H1 (cell line): ENCODE results near the gene PLCXD1. TPM values are rescaled to one million over a fixed set of nuclear protein-coding genes. Genes with fewer than 3 reads are reported as not detected.

Source experiments
- CTCF ChIA-PET: fragments of 300-600 bp; sonication (Branson Sonifier 250); formaldehyde crosslinking; loops from one replicate; lab custom pipeline; 2021; ENCODE audit not compliant: partially characterized antibody; lab: Charles Lee
- POLR2A ChIA-PET: fragments of 300-600 bp; sonication (Branson Sonifier 250); formaldehyde crosslinking; loops from one replicate; lab custom pipeline; 2021; ENCODE audit warnings: inconsistent platforms; ENCODE audit not compliant: partially characterized antibody; lab: Charles Lee
- DNase-seq, 2 experiments: peaks; one replicate each; pipeline versions ENCODE4 v3.0.0 to v3.0.0-alpha.2; 2010 to 2022; ENCODE audit warnings: low spot score in 2 of 2, low read depth in 1 of 2, mixed read lengths in 1 of 2
- FAIRE-seq: peaks from 2 replicates; lab custom pipeline; 2011; peaks lifted over from hg19 to GRCh38; lab: Jason Lieb, UNC
- H2AFZ ChIP-seq: 2 replicates; pipeline ENCODE4 v1.8.1; 2012; ENCODE audit warnings: low read length, inconsistent platforms
- H2AK5ac ChIP-seq: 2 replicates; pipeline ENCODE4 v1.6.1; 2013; ENCODE audit warnings: low read depth, low read length
- H2BK120ac ChIP-seq: replicated peaks from 2 replicates; pipeline ENCODE3; 2013; ENCODE audit warnings: low read depth, low read length, inconsistent platforms
- H2BK12ac ChIP-seq: 2 replicates; pipeline ENCODE4 v1.6.1; 2013; ENCODE audit warnings: low read depth, low read length
- H2BK15ac ChIP-seq: 2 replicates; pipeline ENCODE4 v1.6.1; 2013; ENCODE audit warnings: low read length
- H2BK20ac ChIP-seq: 2 replicates; pipeline ENCODE4 v1.6.1; 2013; ENCODE audit warnings: low read length
- H2BK5ac ChIP-seq: 2 replicates; pipeline ENCODE4 v1.6.1; 2013; ENCODE audit warnings: low read depth, low read length
- H3K14ac ChIP-seq: 2 replicates; pipeline ENCODE4 v1.6.1; 2013; ENCODE audit warnings: inconsistent platforms; ENCODE audit not compliant: insufficient read length
- H3K18ac ChIP-seq: 2 replicates; pipeline ENCODE4 v1.6.1; 2013; ENCODE audit warnings: low read length; ENCODE audit errors: extremely low read depth
- H3K23ac ChIP-seq: 2 replicates; pipeline ENCODE4 v1.6.1; 2013; ENCODE audit warnings: inconsistent platforms; ENCODE audit not compliant: insufficient read length
- H3K23me2 ChIP-seq: 2 replicates; pipeline ENCODE4 v1.6.1; 2013; ENCODE audit warnings: low read depth, low read length
- H3K27ac ChIP-seq: 2 replicates; pipeline ENCODE4 v1.6.1; 2011; ENCODE audit warnings: low read depth, low read length, inconsistent platforms
- H3K27me3 ChIP-seq, 4 experiments: replicated peaks in 1 of 4; 1 replicate in 1 of 4; 2 replicates in 3 of 4; pipeline versions ENCODE4 v1.6.1 to v1.8.1; 2011 to 2013; ENCODE audit warnings: low read length in 3 of 4, mild to moderate bottlenecking in 3 of 4, inconsistent platforms in 2 of 4, mixed read lengths in 2 of 4, moderate library complexity in 1 of 4; ENCODE audit not compliant: control insufficient read depth in 3 of 4, insufficient read depth in 3 of 4; ENCODE audit errors: extremely low read depth in 1 of 4
- H3K36me3 ChIP-seq, 4 experiments: 2 replicates each; pipeline versions ENCODE4 v1.6.1 to v1.8.1; 2011 to 2013; ENCODE audit warnings: mild to moderate bottlenecking in 4 of 4, low read length in 3 of 4, moderate library complexity in 2 of 4, control low read depth in 1 of 4, inconsistent platforms in 1 of 4; ENCODE audit not compliant: insufficient read depth in 4 of 4, control insufficient read depth in 2 of 4
- H3K4ac ChIP-seq: replicated peaks from 2 replicates; pipeline ENCODE3; 2013; ENCODE audit warnings: low read length, low read depth, mixed read lengths, inconsistent platforms; ENCODE audit not compliant: insufficient read length
- H3K4me1 ChIP-seq, 4 experiments: replicated peaks in 1 of 4; 1 replicate in 1 of 4; 2 replicates in 3 of 4; pipeline versions ENCODE4 v1.6.1 to v1.8.1; 2011 to 2013; ENCODE audit warnings: low read length in 3 of 4, inconsistent platforms in 2 of 4, mixed read lengths in 1 of 4; ENCODE audit not compliant: insufficient read depth in 4 of 4, control insufficient read depth in 3 of 4
- H3K4me2 ChIP-seq, 2 experiments: 2 replicates each; pipeline versions ENCODE4 v1.6.1 to v1.8.1; 2011 to 2013; ENCODE audit warnings: low read depth in 2 of 2, low read length in 2 of 2, control low read depth in 1 of 2, inconsistent platforms in 1 of 2, mild to moderate bottlenecking in 1 of 2; ENCODE audit not compliant: insufficient read depth in 1 of 2
- H3K4me3 ChIP-seq, 4 experiments: fragments of 200-600, 300-600 bp in 1 of 4; sonication (generic), shearing (Covaris generic), sonication (Bioruptor Twin) in 1 of 4; 2 replicates each; pipeline versions ENCODE4 v1.5.1 to v1.8.1; 2011 to 2016; ENCODE audit warnings: low read length in 4 of 4, low read depth in 3 of 4, control low read depth in 2 of 4, inconsistent platforms in 2 of 4, mild to moderate bottlenecking in 2 of 4, mixed read lengths in 1 of 4, moderate library complexity in 1 of 4; ENCODE audit not compliant: insufficient read depth in 2 of 4; ENCODE audit errors: extremely low read depth in 1 of 4
- H3K56ac ChIP-seq: replicated peaks from 2 replicates; pipeline ENCODE3; 2013; ENCODE audit warnings: low read depth, mild to moderate bottlenecking, mixed read lengths, low read length, inconsistent platforms; ENCODE audit not compliant: insufficient read length
- H3K79me1 ChIP-seq: 2 replicates; pipeline ENCODE4 v1.6.1; 2013; ENCODE audit warnings: low read depth, low read length, control low read depth
- H3K79me2 ChIP-seq, 2 experiments: 2 replicates each; pipeline versions ENCODE4 v1.6.1 to v1.8.1; 2012 to 2013; ENCODE audit warnings: low read length in 2 of 2, mild to moderate bottlenecking in 2 of 2, inconsistent platforms in 1 of 2; ENCODE audit not compliant: insufficient read depth in 2 of 2, control insufficient read depth in 1 of 2
- H3K9ac ChIP-seq, 4 experiments: replicated peaks in 1 of 4; 1 replicate in 1 of 4; 2 replicates in 3 of 4; pipeline versions ENCODE4 v1.6.1 to v1.8.1; 2011 to 2013; ENCODE audit warnings: low read depth in 3 of 4, low read length in 3 of 4, control low read depth in 2 of 4, mild to moderate bottlenecking in 2 of 4, moderate library complexity in 2 of 4, inconsistent platforms in 1 of 4; ENCODE audit errors: extremely low read depth in 1 of 4
- H3K9me3 ChIP-seq, 2 experiments: 2 replicates each; pipeline versions ENCODE4 v1.6.1 to v1.8.1; 2012 to 2013; ENCODE audit warnings: mild to moderate bottlenecking in 2 of 2, moderate library complexity in 2 of 2, control low read depth in 1 of 2, inconsistent platforms in 1 of 2, low read depth in 1 of 2, low read length in 1 of 2, mixed read lengths in 1 of 2; ENCODE audit not compliant: insufficient read depth in 2 of 2
- H4K20me1 ChIP-seq, 2 experiments: replicated peaks in 1 of 2; 2 replicates each; pipeline versions ENCODE3 to v1.8.1; 2011 to 2013; ENCODE audit warnings: inconsistent platforms in 2 of 2, low read length in 2 of 2, mild to moderate bottlenecking in 1 of 2; ENCODE audit not compliant: insufficient read depth in 2 of 2, control insufficient read depth in 1 of 2
- H4K5ac ChIP-seq: 2 replicates; pipeline ENCODE4 v1.6.1; 2013; ENCODE audit warnings: low read length, low read depth, mixed read lengths, inconsistent platforms; ENCODE audit not compliant: insufficient read length
- H4K8ac ChIP-seq: 2 replicates; pipeline ENCODE4 v1.8.0; 2013; ENCODE audit warnings: mild to moderate bottlenecking, moderate library complexity, low read length, inconsistent platforms; ENCODE audit not compliant: insufficient read depth; ENCODE audit errors: extremely low read depth
- H4K91ac ChIP-seq: replicated peaks from 2 replicates; pipeline ENCODE3; 2013; ENCODE audit warnings: low read length, mixed read lengths, inconsistent platforms; ENCODE audit not compliant: insufficient read length
- BRCA1 ChIP-seq: IDR thresholded peaks from 2 replicates; pipeline ENCODE4 v1.6.1; 2012; ENCODE audit warnings: low read depth, low read length, improper control_type of control experiment
- CBX8 ChIP-seq: fragments of 300-800, 300-1000 bp; sonication (generic); IDR thresholded peaks from 2 replicates; pipeline ENCODE4 v1.7.1; 2016; ENCODE audit warnings: low read depth, low read length, borderline replicate concordance
- MAFK ChIP-seq: IDR thresholded peaks from 2 replicates; pipeline ENCODE4 v1.6.1; 2012; ENCODE audit warnings: low read depth, mild to moderate bottlenecking, improper control_type of control experiment, low read length
- SAP30 ChIP-seq: fragments of 300-600 bp; sonication (generic); IDR thresholded peaks from 2 replicates; pipeline ENCODE4 v1.7.1; 2012; ENCODE audit warnings: low read length, moderate library complexity, mild to moderate bottlenecking, inconsistent platforms; ENCODE audit not compliant: insufficient read depth, insufficient replicate concordance
- YY1 ChIP-seq: IDR thresholded peaks from 2 replicates; pipeline ENCODE4 v1.6.1; 2011; ENCODE audit warnings: low read depth, mild to moderate bottlenecking, low read length
- ZNF274 ChIP-seq: IDR thresholded peaks from 2 replicates; pipeline ENCODE4 v1.7.0; 2012; ENCODE audit warnings: low read length, borderline replicate concordance; ENCODE audit errors: extremely low read depth
- WGBS, 2 experiments: shearing (Covaris generic) in 1 of 2; methylation state at CpG; one replicate each; pipeline versions ENCODE4 v1.1.6 to v1.1.7; 2013 to 2015; ENCODE audit warnings: low lambda C conversion rate in 2 of 2, mixed read lengths in 2 of 2, inconsistent platforms in 1 of 2, low coverage in 1 of 2, missing lambda C conversion rate in 1 of 2; ENCODE audit not compliant: insufficient replicate concordance in 2 of 2, insufficient coverage in 1 of 2, insufficient read length in 1 of 2; ENCODE audit errors: extremely low coverage in 1 of 2, missing lambda C conversion rate in 1 of 2; 5-methylcytosine and 5-hydroxymethylcytosine counted together
- polyA plus RNA-seq, 7 experiments: library from polyadenylated mRNA; depleted of rRNA in 3 of 7; stranded (reverse) in 5 of 7; unstranded in 2 of 7; fragments of >200 nt in 5 of 7; fragments of 200-250 nt in 2 of 7; gene quantifications; 1 replicate in 5 of 7; 2 replicates in 1 of 7; 4 replicates in 1 of 7; pipeline versions ENCODE4 v1.2.1 to v1.2.3, GENCODE V29; 2011 to 2013; ENCODE audit warnings: missing spikeins in 2 of 7, mixed read lengths in 2 of 7
- total RNA-seq: library from RNA; stranded (reverse); fragmentation: NEBNext Ultra II Directional; extraction: Animal tissue kit (Norgen Biotek cat#: 25700); gene quantifications from 2 replicates; pipeline ENCODE4 v1.2.1, GENCODE V29; 2021
- TF ChIP-seq, protein P1 (sequence below): IDR thresholded peaks from 2 replicates; pipeline ENCODE4 v1.6.1; 2011; ENCODE audit warnings: low read length, improper control_type of control experiment
- TF ChIP-seq, protein P2 (sequence below): IDR thresholded peaks from 2 replicates; pipeline ENCODE4 v1.6.1; 2012; ENCODE audit warnings: low read length, inconsistent platforms
- TF ChIP-seq, protein P3 (sequence below): IDR thresholded peaks from 2 replicates; pipeline ENCODE4 v1.6.1; 2012; ENCODE audit warnings: inconsistent platforms

Gene PLCXD1
- total and polyA plus RNA-seq, 2 of the 8 experiments (the other 6 are each of a cell fraction or from before 2014, with no cell fraction given), result 93.6 to 124 TPM

DNA sequence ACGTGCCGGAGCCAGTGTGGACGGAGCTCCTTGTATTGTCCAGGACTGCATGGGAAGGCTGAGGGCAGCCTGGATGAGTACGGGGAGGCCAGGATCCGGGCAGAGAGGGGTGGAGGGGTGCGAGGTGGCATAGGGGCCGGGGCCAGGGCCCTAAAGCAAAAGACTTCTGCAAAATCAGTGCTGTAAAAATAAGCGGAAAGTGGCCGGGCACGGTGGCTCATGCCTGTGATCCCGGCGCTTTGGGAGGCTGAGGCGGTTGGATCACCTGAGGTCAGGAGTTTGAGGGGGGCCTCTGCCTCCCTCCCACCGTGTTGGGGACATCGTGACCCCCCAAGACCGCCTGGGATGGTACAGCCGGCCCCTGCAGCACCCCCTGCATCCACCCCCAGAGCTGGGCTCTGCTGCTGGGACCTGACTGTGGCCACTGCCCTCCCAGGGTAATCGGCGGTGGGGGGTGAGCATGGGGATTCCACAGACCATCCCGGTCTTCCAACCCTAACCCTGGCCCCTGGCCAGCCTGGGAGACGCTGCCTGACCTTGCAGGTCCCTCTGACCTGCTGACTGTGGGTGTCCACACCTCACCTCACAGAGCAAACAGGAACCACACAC is 23.4 kb upstream of the PLCXD1 start:
- CTCF ChIA-PET, result no interaction called here
- no peak overlapping the region for H4K5ac ChIP-seq
- no peak for TF ChIP-seq YY1
- no peak for TF ChIP-seq BRCA1
- no peak for TF ChIP-seq ZNF274
- TF ChIP-seq CBX8, result no peak
- TF ChIP-seq, protein P1, sequence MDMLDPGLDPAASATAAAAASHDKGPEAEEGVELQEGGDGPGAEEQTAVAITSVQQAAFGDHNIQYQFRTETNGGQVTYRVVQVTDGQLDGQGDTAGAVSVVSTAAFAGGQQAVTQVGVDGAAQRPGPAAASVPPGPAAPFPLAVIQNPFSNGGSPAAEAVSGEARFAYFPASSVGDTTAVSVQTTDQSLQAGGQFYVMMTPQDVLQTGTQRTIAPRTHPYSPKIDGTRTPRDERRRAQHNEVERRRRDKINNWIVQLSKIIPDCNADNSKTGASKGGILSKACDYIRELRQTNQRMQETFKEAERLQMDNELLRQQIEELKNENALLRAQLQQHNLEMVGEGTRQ, result no peak
- TF ChIP-seq MAFK, result no peak
- TF ChIP-seq SAP30, result no peak
- TF ChIP-seq, protein P2, sequence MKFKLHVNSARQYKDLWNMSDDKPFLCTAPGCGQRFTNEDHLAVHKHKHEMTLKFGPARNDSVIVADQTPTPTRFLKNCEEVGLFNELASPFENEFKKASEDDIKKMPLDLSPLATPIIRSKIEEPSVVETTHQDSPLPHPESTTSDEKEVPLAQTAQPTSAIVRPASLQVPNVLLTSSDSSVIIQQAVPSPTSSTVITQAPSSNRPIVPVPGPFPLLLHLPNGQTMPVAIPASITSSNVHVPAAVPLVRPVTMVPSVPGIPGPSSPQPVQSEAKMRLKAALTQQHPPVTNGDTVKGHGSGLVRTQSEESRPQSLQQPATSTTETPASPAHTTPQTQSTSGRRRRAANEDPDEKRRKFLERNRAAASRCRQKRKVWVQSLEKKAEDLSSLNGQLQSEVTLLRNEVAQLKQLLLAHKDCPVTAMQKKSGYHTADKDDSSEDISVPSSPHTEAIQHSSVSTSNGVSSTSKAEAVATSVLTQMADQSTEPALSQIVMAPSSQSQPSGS, result no peak
- TF ChIP-seq, protein P3, sequence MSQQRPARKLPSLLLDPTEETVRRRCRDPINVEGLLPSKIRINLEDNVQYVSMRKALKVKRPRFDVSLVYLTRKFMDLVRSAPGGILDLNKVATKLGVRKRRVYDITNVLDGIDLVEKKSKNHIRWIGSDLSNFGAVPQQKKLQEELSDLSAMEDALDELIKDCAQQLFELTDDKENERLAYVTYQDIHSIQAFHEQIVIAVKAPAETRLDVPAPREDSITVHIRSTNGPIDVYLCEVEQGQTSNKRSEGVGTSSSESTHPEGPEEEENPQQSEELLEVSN, result no peak

More for the DNA sequence above, 23.4 kb upstream of the PLCXD1 start:
- Histone ChIP-seq H3K79me1 (no peaks in the 10 kb centered on the region), H3K4me2 (no peak overlapping the region), H3K23ac (no peak overlapping the region), H3K27ac (no peak overlapping the region), H2BK20ac (no peak overlapping the region), H4K20me1 (no peaks in the 10 kb centered on the region), H2AFZ (no peak overlapping the region), H3K79me2 (no peaks in the 10 kb centered on the region), H2BK15ac (no peak overlapping the region), H3K36me3 (no peaks in the 10 kb centered on the region), H2BK120ac (no peak overlapping the region), H3K4me3 (no peak overlapping the region), H2BK12ac (no peak overlapping the region), H3K56ac (no peak overlapping the region), H3K14ac (no peak overlapping the region), H3K23me2 (no peaks in the 10 kb centered on the region), H3K9me3 (no peaks in the 10 kb centered on the region; a peak in 1 of 4 replicates), H3K27me3 (no peaks in the 10 kb centered on the region), H4K91ac (no peak overlapping the region), H3K4ac (no peak overlapping the region), H3K18ac (no peak overlapping the region), H3K9ac (no peak overlapping the region), H2AK5ac (peak overlapping the region; percentile 53; the same call in 1 of the 2 replicates), H3K4me1 (peaks cover 0 to 3% (median 0%) of the 10 kb centered on the region in 4 experiments; a peak in 2 of 7 replicates), H4K8ac (no peak overlapping the region; the same call in 1 of the 2 replicates), H2BK5ac (no peak overlapping the region)
- FAIRE-seq (no peak), DNase-seq (no peak)
- POLR2A ChIA-PET, result no interaction called here
- 78% methylated on average over 13 of the region's 21 CpGs; no CpG with 5 or more reads in 1 of the 2 experiments for WGBS, 2 experiments
